Fibroblast of gingiva (primary cell): ENCODE results near the gene CCDC87.
A peak's percentile ranks its signal among the peaks of the same experiment; 100 is the strongest.
"Not testable (repeated sequence)": the region's sequence is repeated elsewhere in the genome, so short reads cannot be mapped to it uniquely, and the experiment has no call there.

Experiments used
- DNase-seq: peaks from one replicate; pipeline ENCODE4 v3.0.0-alpha.2; 2011; ENCODE audit warnings: low read depth

The CCDC87 gene

GRCh38 chr11:66592457-66593302 is at the start of gene CCDC87, which contains the start of gene CCS:
CCDC87 (minus strand) TSS chr11:66593063; CDS start chr11:66593015, 48 bp downstream.
CCS (plus strand) TSS chr11:66593185; CDS start chr11:66593262, 77 bp downstream.
- DNase-seq = peak; percentile 93

GRCh38 chr11:66641834-66642233 is 49.0 kb upstream of the CCDC87 start:
- no peak for DNase-seq

- DNase-seq = not testable (repeated sequence)
These were observed 47.0 kb upstream of the CCDC87 start for GRCh38 chr11:66639814-66640340.

- DNase-seq = peak; percentile 28
These were observed 46.4 kb upstream of the CCDC87 start for GRCh38 chr11:66639066-66639813.

GRCh38 chr11:66638177-66639065 is 45.6 kb upstream of the CCDC87 start, which contains the start of gene RBM4:
RBM4 (plus strand) TSS chr11:66638703; CDS start chr11:66639712, 1,009 bp downstream.
- DNase-seq = peak; percentile 100

GRCh38 chr11:66637557-66638176 is 44.8 kb upstream of the CCDC87 start:
- no peak for DNase-seq

GRCh38 chr11:66636411-66636810 is 43.5 kb upstream of the CCDC87 start:
- DNase-seq = no peak

- no peak for DNase-seq
These were observed 40.1 kb upstream of the CCDC87 start for GRCh38 chr11:66632952-66633351.

GRCh38 chr11:66631883-66632282 is 39.0 kb upstream of the CCDC87 start:
- DNase-seq = no peak

GRCh38 chr11:66629356-66629755 is 36.5 kb upstream of the CCDC87 start:
- DNase-seq = no peak

- no peak for DNase-seq
These were observed 35.3 kb upstream of the CCDC87 start for GRCh38 chr11:66628061-66628603.

GRCh38 chr11:66626926-66627325 is 34.1 kb upstream of the CCDC87 start:
- no peak for DNase-seq

- DNase-seq = no peak
These were observed 33.5 kb upstream of the CCDC87 start for GRCh38 chr11:66626382-66626781.

- DNase-seq = no peak
These were observed 32.9 kb upstream of the CCDC87 start for GRCh38 chr11:66625752-66626149.

GRCh38 chr11:66625041-66625751 is 32.3 kb upstream of the CCDC87 start:
- no peak for DNase-seq

- no peak for DNase-seq
These were observed 31.6 kb upstream of the CCDC87 start for GRCh38 chr11:66624450-66624849.

GRCh38 chr11:66619080-66619554 is 26.3 kb upstream of the CCDC87 start:
- peak; percentile 65 for DNase-seq

GRCh38 chr11:66617155-66617834 is 24.4 kb upstream of the CCDC87 start:
- peak; percentile 59 for DNase-seq

- DNase-seq = peak; percentile 99
These were observed 23.7 kb upstream of the CCDC87 start, which contains the start of gene RBM14 for GRCh38 chr11:66616379-66617154. RBM14 (plus strand) TSS chr11:66616630; CDS start chr11:66616721, 91 bp downstream.
